Parathyroid adenoma (tissue), 2 donors: Measurements from ENCODE around the gene SV2A.
A peak's percentile ranks its signal among the peaks of the same experiment; 100 is the strongest.
"Not testable (repeated sequence)": the region's sequence is repeated elsewhere in the genome, so short reads cannot be mapped to it uniquely, and the experiment has no call there.

Experiments used
- H2AFZ ChIP-seq: fragments of 300-600 bp; sonication (generic); one replicate; pipeline ENCODE4 v1.7.0; 2017; ENCODE audit warnings: antibody characterized with exemption, mild to moderate bottlenecking
- H3K27ac ChIP-seq: fragments of 300-600 bp; sonication (generic); one replicate; pipeline ENCODE4 v1.7.0; 2017
- H3K27me3 ChIP-seq: fragments of 300-600 bp; sonication (generic); one replicate; pipeline ENCODE4 v1.7.0; 2017; ENCODE audit warnings: low read length; ENCODE audit not compliant: control insufficient read depth, insufficient read depth
- H3K36me3 ChIP-seq: fragments of 300-600 bp; sonication (generic); one replicate; pipeline ENCODE4 v1.7.0; 2017; ENCODE audit warnings: low read length; ENCODE audit not compliant: control insufficient read depth, insufficient read depth
- H3K4me1 ChIP-seq: fragments of 300-600 bp; sonication (generic); one replicate; pipeline ENCODE4 v1.7.0; 2017; ENCODE audit warnings: control low read depth
- H3K4me2 ChIP-seq: fragments of 300-600 bp; sonication (generic); one replicate; pipeline ENCODE4 v1.7.0; 2017; ENCODE audit warnings: low read length
- H3K4me3 ChIP-seq: fragments of 300-600 bp; sonication (generic); one replicate; pipeline ENCODE4 v1.7.0; 2017; ENCODE audit warnings: low read depth, low read length
- H3K79me2 ChIP-seq: fragments of 300-600 bp; sonication (generic); one replicate; pipeline ENCODE4 v1.7.0; 2017; ENCODE audit warnings: control low read depth
- H3K9ac ChIP-seq: fragments of 300-600 bp; sonication (generic); one replicate; pipeline ENCODE4 v1.7.0; 2017; ENCODE audit warnings: mild to moderate bottlenecking
- H3K9me3 ChIP-seq: fragments of 300-600 bp; sonication (generic); one replicate; pipeline ENCODE4 v1.7.0; 2017; ENCODE audit warnings: low read length; ENCODE audit not compliant: control insufficient read depth
- CTCF ChIP-seq: fragments of 300-600 bp; sonication (generic); IDR thresholded peaks from one replicate; pipeline ENCODE4 v1.7.0; 2017; ENCODE audit warnings: antibody characterized with exemption, mild to moderate bottlenecking
- donor health status: primary hyperparathyroidism.

The SV2A gene

GRCh38 chr1:149945206-149945605, 27.6 kb upstream of the SV2A start:
- Histone ChIP-seq H3K27me3 (no peaks in the 10 kb centered on the region), H3K4me2 (no peak overlapping the region), H3K79me2 (no peaks in the 10 kb centered on the region), H3K4me3 (no peak overlapping the region), H3K9ac (no peak overlapping the region), H2AFZ (no peak overlapping the region), H3K4me1 (no peaks in the 10 kb centered on the region), H3K9me3 (no peaks in the 10 kb centered on the region), H3K27ac (no peak overlapping the region), H3K36me3 (no peaks in the 10 kb centered on the region)
- TF ChIP-seq CTCF: no peak

- no peaks in the 10 kb centered on the region for H3K4me1 ChIP-seq
- no peaks in the 10 kb centered on the region for H3K9me3 ChIP-seq
- no peak overlapping the region for H2AFZ ChIP-seq
- no peak overlapping the region for H3K9ac ChIP-seq
- H3K79me2 ChIP-seq: no peaks in the 10 kb centered on the region
- no peak overlapping the region for H3K4me2 ChIP-seq
- H3K27me3 ChIP-seq: no peaks in the 10 kb centered on the region
- H3K4me3 ChIP-seq: no peak overlapping the region
- no peak for TF ChIP-seq CTCF
- no peaks in the 10 kb centered on the region for H3K36me3 ChIP-seq
- no peak overlapping the region for H3K27ac ChIP-seq
These were observed 25.2 kb upstream of the SV2A start for GRCh38 chr1:149942885-149943284.

- no peak overlapping the region for H3K4me2 ChIP-seq
- no peak overlapping the region for H3K4me3 ChIP-seq
- no peaks in the 10 kb centered on the region for H3K9me3 ChIP-seq
- no peak overlapping the region for H3K9ac ChIP-seq
- H2AFZ ChIP-seq: no peak overlapping the region
- H3K27ac ChIP-seq: no peak overlapping the region
- no peaks in the 10 kb centered on the region for H3K27me3 ChIP-seq
- no peaks in the 10 kb centered on the region for H3K4me1 ChIP-seq
- no peaks in the 10 kb centered on the region for H3K79me2 ChIP-seq
- H3K36me3 ChIP-seq: no peaks in the 10 kb centered on the region
- TF ChIP-seq CTCF: peak; percentile 29
These were observed 24.6 kb upstream of the SV2A start for GRCh38 chr1:149942207-149942606.

GRCh38 chr1:149940427-149940826, 22.8 kb upstream of the SV2A start:
- H3K79me2 ChIP-seq: no peaks in the 10 kb centered on the region
- no peak overlapping the region for H3K9ac ChIP-seq
- H3K9me3 ChIP-seq: no peaks in the 10 kb centered on the region
- no peak for TF ChIP-seq CTCF
- H3K27me3 ChIP-seq: no peaks in the 10 kb centered on the region
- H3K36me3 ChIP-seq: no peaks in the 10 kb centered on the region
- H3K27ac ChIP-seq: no peak overlapping the region
- no peak overlapping the region for H3K4me2 ChIP-seq
- H2AFZ ChIP-seq: no peak overlapping the region
- no peak overlapping the region for H3K4me3 ChIP-seq
- H3K4me1 ChIP-seq: peaks cover 6% of the 10 kb centered on the region

GRCh38 chr1:149938668-149939003, 21.0 kb upstream of the SV2A start:
- H3K36me3 ChIP-seq, H3K9me3 ChIP-seq, H3K4me1 ChIP-seq, H3K27me3 ChIP-seq, H3K27ac ChIP-seq, H3K79me2 ChIP-seq, H3K4me2 ChIP-seq, H2AFZ ChIP-seq, H3K4me3 ChIP-seq, H3K9ac ChIP-seq: not testable (repeated sequence)
